ENCODE results near the gene IRAK1. TPM values are rescaled to one million over a fixed set of nuclear protein-coding genes. Genes with fewer than 3 reads are reported as not detected.

The IRAK1 gene
- total RNA-seq, 2 donors from 2014 or later, result 51.6 to 105 TPM

GRCh38 chrX:154043003-154043763 is 23.5 kb upstream of the IRAK1 start:
- no peak overlapping the region for H3K4me3 ChIP-seq
- TF ChIP-seq POLR2A (IDR thresholded peaks at IDR 0.05) (no peak), CTCF (IDR thresholded peaks at IDR 0.05) (no peak)
- peaks cover 19% of the 10 kb centered on the region for H3K4me1 ChIP-seq
- H3K9me3 ChIP-seq, result no peaks in the 10 kb centered on the region
- no peaks in the 10 kb centered on the region for H3K27me3 ChIP-seq
- H3K27ac ChIP-seq, result peak overlapping the region in 1 of 4 donors; percentile 17
- intact Hi-C loops (cut with DNase I), result no loop called here
- DNase-seq (peak in 1 of 4 donors; percentile 37), ATAC-seq (no peak)
- 66 to 88% methylated on average over 3 to 5 of the region's 5 CpGs for WGBS, 2 donors
- no peaks in the 10 kb centered on the region for H3K36me3 ChIP-seq (replicated peaks in 1 of 2; ENCODE audit: insufficient read depth in 1 of 2, low read depth in 2 of 2)

GRCh38 chrX:154040863-154041262 is 21.2 kb upstream of the IRAK1 start:
- intact Hi-C loops (cut with DNase I), result no loop called here
- DNase-seq, result no peak
- 74 to 89% methylated on average over 11 to 13 of the region's 13 CpGs for WGBS, 2 donors
- peaks cover under 1% of the 10 kb centered on the region for H3K4me1 ChIP-seq
- no peak for ATAC-seq
- no peaks in the 10 kb centered on the region for H3K36me3 ChIP-seq (replicated peaks in 1 of 2; ENCODE audit: insufficient read depth in 1 of 2, low read depth in 2 of 2)
- no peak overlapping the region for H3K27ac ChIP-seq
- no peak for TF ChIP-seq POLR2A (IDR thresholded peaks at IDR 0.05)
- TF ChIP-seq CTCF (IDR thresholded peaks at IDR 0.05), result no peak
- H3K9me3 ChIP-seq, result no peaks in the 10 kb centered on the region
- no peaks in the 10 kb centered on the region for H3K27me3 ChIP-seq
- no peak overlapping the region for H3K4me3 ChIP-seq

- DNase-seq, result no peak
- TF ChIP-seq CTCF (IDR thresholded peaks at IDR 0.05), result no peak
- TF ChIP-seq POLR2A (IDR thresholded peaks at IDR 0.05), result no peak
- intact Hi-C loops (cut with DNase I), result no loop called here
- 24 to 55% methylated on average over 7 of the region's 7 CpGs for WGBS, 2 donors
- no peak overlapping the region for H3K4me3 ChIP-seq
- H3K36me3 ChIP-seq (replicated peaks in 1 of 2; ENCODE audit: insufficient read depth in 1 of 2, low read depth in 2 of 2), result no peaks in the 10 kb centered on the region
- ATAC-seq, result peak; percentile 18
- H3K9me3 ChIP-seq, result no peaks in the 10 kb centered on the region
- H3K27ac ChIP-seq, result peak overlapping the region in 2 of 4 donors; percentile 1 to 34
- H3K4me1 ChIP-seq, result no peaks in the 10 kb centered on the region
- no peaks in the 10 kb centered on the region for H3K27me3 ChIP-seq
Observed at GRCh38 chrX:154040307-154040756, 20.6 kb upstream of the IRAK1 start.

GRCh38 chrX:154039577-154039976 is 19.9 kb upstream of the IRAK1 start:
- no peaks in the 10 kb centered on the region for H3K9me3 ChIP-seq
- H3K4me3 ChIP-seq, result no peak overlapping the region
- TF ChIP-seq CTCF (IDR thresholded peaks at IDR 0.05) (no peak), POLR2A (IDR thresholded peaks at IDR 0.05) (no peak)
- intact Hi-C loops (cut with DNase I), result no loop called here
- DNase-seq (no peak), ATAC-seq (no peak)
- WGBS, 2 donors, result 80 to 95% methylated on average over 7 to 10 of the region's 11 CpGs
- H3K4me1 ChIP-seq, result no peaks in the 10 kb centered on the region
- H3K36me3 ChIP-seq (replicated peaks in 1 of 2; ENCODE audit: insufficient read depth in 1 of 2, low read depth in 2 of 2), result no peaks in the 10 kb centered on the region
- H3K27me3 ChIP-seq, result no peaks in the 10 kb centered on the region
- peak overlapping the region in 1 of 4 donors; percentile 34 for H3K27ac ChIP-seq

GRCh38 chrX:154038656-154039055 is 19.0 kb upstream of the IRAK1 start:
- H3K4me3 ChIP-seq, result no peak overlapping the region
- 75 to 81% methylated on average over 4 to 5 of the region's 5 CpGs for WGBS, 2 donors
- no peak for ATAC-seq
- no peaks in the 10 kb centered on the region for H3K9me3 ChIP-seq
- H3K36me3 ChIP-seq (replicated peaks in 1 of 2; ENCODE audit: insufficient read depth in 1 of 2, low read depth in 2 of 2), result no peaks in the 10 kb centered on the region
- DNase-seq, result no peak
- TF ChIP-seq POLR2A (IDR thresholded peaks at IDR 0.05) (no peak), CTCF (IDR thresholded peaks at IDR 0.05) (no peak)
- intact Hi-C loops (cut with DNase I), result no loop called here
- H3K27ac ChIP-seq, result no peak overlapping the region
- no peaks in the 10 kb centered on the region for H3K4me1 ChIP-seq
- H3K27me3 ChIP-seq, result no peaks in the 10 kb centered on the region

Data from body of pancreas (tissue), 4 donors.